ENCODE data around the gene SRRT.

The SRRT gene

DNA sequence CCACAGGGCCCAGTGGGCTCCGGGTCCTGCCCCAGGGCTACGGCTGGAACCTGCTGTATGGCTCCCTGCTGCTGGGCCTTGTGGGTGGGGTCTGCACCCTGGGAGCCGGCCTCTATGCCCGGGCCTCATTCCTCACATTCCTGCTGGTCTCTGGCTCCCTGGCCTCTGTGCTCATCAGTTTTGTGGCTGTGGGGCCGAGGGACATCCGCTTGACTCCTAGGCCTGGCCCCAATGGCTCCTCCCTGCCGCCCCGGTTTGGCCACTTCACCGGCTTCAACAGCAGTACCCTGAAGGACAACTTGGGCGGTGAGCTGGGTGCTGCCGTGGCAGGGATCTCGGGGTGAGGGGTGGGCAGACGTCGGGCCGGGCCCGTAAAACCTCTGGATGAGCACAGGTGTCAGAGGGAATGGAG lies 18.0 kb upstream of the SRRT start:
- DNase-seq = no peak

GRCh38 chr7:100859856-100860255 lies 15.0 kb upstream of the SRRT start:
- DNase-seq = no peak

GRCh38 chr7:100860702-100861615 lies 13.9 kb upstream of the SRRT start:
- no peak for DNase-seq

DNA sequence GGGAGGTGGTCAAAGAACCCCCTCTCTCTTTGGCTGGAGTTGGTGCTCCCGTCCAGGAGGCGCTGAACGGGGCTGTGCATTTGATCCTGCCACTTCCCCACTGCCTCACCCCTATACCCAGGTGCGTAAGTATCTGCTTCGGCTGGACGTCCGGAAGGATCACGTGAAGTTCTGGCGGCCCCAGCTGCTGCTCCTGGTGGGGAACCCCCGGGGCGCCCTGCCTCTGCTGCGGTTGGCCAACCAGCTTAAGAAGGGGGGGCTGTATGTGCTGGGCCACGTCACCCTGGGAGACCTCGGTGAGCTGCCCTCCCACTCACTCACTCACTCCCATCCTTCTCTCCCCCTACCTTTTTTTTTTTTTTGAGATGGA lies 13.3 kb upstream of the SRRT start:
- no peak for DNase-seq

GRCh38 chr7:100863406-100863950 lies 11.4 kb upstream of the SRRT start:
- no peak for DNase-seq

DNA sequence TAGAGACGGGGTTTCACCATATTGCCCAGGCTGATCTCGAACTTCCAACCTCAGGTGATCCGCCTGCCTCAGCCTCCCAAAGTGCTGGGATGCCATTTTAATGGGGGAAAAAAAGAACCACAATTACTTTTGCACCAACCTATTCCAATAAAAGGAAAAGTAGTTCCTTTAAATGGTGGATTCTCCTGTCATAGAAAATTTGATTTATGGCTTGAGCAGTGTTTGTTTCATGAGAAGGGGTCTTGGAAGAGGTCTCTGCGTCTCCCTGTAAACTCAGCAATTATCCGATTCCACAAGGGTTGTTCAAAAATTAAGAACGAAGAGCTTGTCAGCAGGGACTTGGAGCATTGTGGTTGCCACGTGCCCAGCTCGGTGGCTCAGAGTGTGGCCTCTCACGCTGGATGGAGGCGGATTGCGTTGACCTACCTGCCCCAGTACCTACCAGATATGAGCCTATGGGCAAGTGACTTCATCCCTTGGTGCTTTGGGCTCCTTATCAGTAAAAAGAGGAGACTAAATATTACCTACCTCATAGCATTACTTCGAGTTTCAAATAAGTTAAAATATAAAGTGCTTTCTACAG lies 10.5 kb upstream of the SRRT start:
- no peak for DNase-seq

DNA sequence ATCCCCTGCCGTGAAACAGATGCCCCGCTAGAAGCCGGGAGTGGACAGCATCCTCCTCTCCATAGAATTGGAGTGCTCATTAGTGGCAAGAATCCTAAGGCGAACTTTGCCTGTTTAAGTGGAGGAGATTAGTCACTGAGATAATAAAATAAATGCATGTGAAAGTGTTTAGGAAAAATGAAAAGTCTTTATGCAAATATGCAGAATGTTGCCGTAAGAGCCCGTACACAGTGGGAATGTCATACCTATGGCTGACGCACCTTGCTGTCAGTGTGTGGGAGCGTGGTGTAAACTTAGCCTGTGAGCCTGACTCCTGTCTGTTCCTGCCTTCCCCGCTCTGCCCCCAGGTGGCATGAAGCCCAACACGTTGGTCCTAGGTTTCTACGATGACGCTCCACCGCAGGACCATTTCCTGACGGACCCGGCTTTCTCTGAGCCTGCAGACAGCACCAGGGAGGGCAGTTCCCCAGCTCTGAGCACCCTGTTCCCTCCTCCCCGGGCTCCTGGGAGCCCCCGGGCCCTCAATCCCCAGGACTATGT lies 9.5 kb upstream of the SRRT start:
- DNase-seq = no peak

- DNase-seq = peak in 1 of 2 experiments; percentile 36
Measured at GRCh38 chr7:100865938-100866728, 8.8 kb upstream of the SRRT start.

- DNase-seq = no peak
Measured at GRCh38 chr7:100866729-100867039, 8.2 kb upstream of the SRRT start.

DNA sequence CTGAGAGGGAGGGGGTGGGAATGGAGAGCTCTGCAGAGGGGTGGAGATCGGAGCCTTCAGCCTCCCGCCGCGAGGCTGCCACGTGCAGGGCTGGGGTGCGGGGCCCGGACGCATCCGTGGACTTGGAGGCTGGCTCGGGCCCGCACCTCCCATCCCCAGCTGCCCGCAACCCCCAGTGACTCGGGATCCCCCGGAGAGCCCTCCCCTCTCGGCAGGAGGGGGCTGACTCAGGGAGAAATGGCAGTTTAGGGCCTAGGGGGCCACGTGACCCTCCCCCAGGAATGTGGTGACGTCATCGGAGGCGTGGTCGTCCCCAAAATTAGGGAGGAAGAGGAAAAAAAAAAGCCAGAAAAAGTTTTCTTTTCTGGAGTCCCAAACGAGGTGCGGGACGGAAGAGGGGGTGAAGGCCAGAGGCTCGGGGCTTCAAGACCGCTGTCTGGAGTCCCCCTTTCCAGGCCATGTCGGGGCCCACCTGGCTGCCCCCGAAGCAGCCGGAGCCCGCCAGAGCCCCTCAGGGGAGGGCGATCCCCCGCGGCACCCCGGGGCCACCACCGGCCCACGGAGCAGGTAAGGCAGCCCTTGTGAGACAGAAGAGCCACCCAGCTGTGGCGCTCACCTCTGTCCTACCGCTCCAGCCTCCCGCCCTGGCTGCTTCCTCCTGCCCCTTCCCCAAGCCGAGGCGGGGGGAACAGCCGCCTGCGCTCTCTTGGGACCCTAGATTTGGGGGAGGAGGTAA lies 7.7 kb upstream of the SRRT start, which contains the start of gene TRIP6:
Gene TRIP6 (plus strand): TSS at position 348 of the 736 bp plus-strand sequence. CDS start 111 bp downstream, at position 459.
- peak; percentile 69 for DNase-seq

- DNase-seq = no peak
Measured at GRCh38 chr7:100867776-100868485, 7.0 kb upstream of the SRRT start.

DNA sequence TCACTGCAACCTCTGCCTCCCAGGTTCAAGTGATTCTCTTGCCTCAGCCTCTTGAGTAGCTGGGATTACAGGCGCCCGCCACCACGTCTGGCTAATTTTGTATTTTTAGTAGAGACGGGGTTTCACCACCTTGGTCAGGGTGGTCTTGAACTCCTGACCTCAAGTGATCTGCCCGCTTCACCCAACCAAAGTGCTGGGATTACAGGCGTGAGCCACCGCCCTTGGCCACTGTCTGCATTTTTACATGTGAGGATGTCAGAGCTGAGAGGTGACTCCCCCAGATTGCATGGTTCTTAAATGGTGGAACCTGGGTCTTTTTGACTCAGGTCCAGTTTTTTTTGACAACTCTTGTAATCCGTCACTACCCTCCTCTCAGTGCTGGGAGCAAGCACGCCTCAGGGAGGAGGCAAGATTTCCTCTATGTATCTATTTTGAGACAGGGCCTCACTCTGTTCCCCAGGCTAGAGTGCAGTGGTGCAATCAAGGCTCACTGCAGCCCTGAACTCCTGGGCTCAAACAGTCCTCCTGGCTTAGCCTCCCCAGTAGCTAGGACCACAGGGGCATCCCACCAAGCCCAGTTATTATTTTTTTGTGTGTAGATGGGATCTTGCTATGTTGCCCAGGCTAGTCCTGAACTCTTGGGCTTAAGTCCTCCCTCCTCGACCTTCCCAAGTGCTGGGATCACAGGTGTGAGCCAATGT lies 1.2 kb upstream of the SRRT start:
- no peak for DNase-seq

DNA sequence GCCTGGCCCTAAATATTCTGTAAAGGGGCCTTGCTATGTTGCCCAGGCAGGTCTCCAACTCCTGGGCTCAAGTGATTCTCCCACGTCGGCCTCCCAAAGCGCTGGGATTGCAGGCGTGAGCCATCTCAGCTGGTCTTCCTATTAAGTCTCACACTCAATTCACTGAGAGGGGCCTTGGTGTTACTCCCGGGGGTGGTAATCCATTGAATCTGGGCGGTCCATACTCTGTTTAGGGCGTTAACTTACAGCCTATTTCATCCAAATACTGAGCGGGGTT lies 665 bp upstream of the SRRT start:
- DNase-seq = no peak

DNA sequence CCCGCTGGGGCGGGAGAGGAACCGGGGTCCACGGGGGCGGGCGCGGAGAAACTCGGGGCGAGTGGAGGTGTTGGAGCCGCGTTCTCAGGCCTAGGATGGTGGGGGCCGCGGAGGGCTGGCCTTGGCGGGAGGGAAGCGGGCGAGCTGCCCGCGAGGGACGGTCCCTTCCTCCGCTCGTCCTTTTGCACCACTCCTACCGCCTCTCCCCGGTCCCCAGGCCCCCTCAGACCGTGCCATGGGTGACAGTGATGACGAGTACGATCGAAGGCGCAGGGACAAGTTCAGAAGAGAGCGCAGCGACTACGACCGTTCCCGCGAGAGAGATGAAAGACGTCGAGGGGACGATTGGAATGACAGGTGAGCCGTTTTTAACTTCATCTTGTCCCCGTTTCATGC lies 451 bp downstream of the SRRT start:
- DNase-seq = no peak

GRCh38 chr7:100878013-100878412 lies 3.1 kb downstream of the SRRT start:
- DNase-seq = no peak

GRCh38 chr7:100878685-100879084 lies 3.8 kb downstream of the SRRT start:
- DNase-seq = no peak

DNA sequence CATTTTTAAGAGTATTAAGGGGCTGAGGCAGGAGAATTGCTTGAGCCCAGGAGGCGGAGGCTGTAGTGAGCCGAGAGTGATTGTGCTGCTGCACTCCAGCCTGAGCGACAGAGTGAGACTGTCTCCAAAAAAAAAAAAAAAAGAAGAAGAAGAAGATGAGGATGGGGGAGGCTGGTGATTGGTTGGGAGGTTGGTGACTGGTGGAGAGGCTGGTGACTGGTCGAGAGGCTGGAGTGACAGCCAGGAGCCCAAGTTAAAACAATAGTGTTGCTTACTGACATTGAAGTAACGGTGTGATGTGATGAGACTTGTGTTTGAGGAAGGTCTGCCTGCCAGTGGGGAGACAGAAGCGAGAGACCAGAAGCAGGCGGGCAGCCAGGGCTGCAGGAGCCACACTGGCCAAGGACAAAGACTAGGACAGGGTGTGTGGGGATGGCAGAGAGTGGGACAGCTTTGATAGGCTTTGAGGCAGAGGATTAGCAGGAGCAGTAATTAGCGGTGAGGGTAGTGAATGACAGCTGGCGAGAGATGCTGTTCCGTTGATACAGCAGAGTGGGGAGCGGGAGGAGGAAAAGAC lies 4.9 kb downstream of the SRRT start:
- no peak for DNase-seq

DNA sequence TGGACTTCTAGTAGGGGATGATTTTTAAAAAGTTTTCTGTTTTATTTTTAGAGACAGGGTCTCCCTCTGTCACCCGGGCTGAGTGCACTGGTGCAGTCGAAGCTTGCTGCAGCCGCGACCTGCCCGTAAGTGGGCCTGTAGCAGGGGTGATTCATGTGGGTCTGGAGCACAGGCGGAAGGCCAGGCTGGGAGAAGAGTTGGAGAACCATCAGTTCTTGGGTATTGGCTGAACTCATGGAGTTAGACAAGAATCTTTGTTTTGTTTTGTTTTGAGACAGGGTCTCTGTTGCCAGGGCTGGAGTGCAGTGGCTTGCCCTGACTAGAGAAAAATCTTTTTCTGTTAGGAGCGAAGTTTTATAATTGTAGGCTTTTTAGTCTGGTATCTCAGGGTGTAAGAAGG lies 5.7 kb downstream of the SRRT start:
- DNase-seq = no peak

DNA sequence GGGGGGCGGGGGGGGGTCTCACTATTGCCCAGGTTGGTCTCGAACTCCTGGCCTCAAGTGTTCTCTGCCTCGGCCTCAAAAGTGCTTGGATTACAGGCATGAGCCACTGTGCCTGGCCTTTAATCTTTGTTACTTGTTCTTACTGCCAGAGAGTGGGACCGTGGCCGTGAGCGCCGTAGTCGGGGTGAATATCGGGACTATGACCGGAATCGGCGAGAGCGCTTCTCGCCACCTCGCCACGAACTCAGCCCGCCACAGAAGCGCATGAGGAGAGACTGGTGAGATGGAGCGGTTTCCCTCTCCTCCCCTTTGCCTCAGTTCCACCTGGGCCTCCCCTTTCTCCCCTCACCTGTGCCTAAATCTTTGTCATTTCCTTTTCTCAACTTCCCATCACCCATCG lies 6.2 kb downstream of the SRRT start:
- DNase-seq = no peak

DNA sequence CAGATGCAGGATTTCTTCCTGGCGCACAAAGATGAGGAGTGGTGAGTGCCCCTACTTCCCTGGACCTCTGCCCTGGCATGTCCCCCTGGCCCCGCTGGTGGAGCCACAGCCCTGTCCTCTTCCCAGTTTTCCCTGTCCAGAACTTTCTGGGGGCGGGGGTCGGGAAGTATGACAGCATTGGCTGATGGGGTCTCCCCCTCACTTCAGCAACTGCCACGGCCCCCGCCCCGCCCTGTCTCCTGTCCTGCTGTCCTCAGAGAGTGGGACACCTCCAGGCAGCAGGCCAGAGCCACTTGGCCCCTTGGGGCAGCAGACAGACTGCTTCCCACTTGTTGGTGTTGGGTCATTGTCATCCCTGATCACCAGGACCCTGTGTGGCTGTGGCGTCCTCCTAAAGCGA lies 7.3 kb downstream of the SRRT start:
- DNase-seq = no peak

All from stimulated activated CD4-positive, alpha-beta T cell treated with anti-CD3 and anti-CD28 coated beads, Interleukin-4, amount 100 ng/mL, for 4 hours (primary cell).